Measurements from ENCODE around the gene HS3ST2. TPM values are rescaled to one million over a fixed set of nuclear protein-coding genes. Genes with fewer than 3 reads are reported as not detected.

The HS3ST2 gene
- total RNA-seq, 1 donor from 2014 or later, result not detected

DNA sequence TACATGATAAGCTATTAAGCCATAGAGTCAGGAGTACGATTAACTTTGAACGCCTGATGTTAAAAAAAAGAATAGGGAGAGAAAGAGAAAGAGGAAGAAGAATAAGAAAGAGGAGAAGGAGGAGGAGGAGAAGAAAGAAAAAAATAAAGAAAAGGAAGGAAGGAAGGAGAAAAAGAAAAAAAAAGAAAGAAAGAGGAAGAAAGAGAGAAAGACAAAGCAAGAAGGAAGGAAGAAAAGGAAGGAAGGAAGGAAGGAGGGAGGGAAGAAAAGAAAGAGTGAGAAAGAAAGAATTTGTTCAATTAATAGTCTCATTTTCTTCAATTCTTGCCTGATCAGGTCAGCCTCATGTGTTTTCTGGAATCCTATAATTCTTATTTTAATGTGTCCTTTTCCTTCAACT lies 33.7 kb downstream of the HS3ST2 start:
- Mint-ChIP-seq H3K4me3 (ENCODE audit: unreplicated experiment) (no peak overlapping the region), H3K4me1 (ENCODE audit: low read depth) (no peaks in the 10 kb centered on the region), H3K27me3 (ENCODE audit: low read depth) (peaks cover 2% of the 10 kb centered on the region)

DNA sequence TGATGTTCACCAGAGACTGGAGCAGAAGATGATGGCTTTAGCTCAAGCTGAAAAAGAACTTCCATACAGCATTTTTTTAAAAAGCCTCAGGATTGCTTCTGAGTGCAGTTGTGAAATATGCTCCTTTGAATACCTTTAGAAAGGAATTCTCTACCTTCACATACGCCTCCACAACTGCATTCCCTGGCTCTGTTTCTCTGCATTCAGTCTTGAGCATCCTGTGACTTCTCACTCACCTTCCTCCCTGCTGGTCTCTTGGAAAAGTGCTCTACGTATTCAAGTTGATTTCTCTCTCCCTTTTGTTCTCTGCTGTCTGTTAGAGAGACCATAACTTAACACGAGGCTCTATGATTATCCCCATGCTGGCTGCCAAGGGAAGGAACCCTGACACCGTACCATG lies 34.5 kb downstream of the HS3ST2 start:
- Mint-ChIP-seq H3K4me3 (ENCODE audit: unreplicated experiment) (no peak overlapping the region), H3K27ac (ENCODE audit: unreplicated experiment) (no peak overlapping the region), H3K36me3 (ENCODE audit: low read depth) (no peaks in the 10 kb centered on the region), H3K27me3 (ENCODE audit: low read depth) (peaks cover 2% of the 10 kb centered on the region), H3K9me3 (ENCODE audit: low read depth) (no peaks in the 10 kb centered on the region), H3K4me1 (ENCODE audit: low read depth) (no peaks in the 10 kb centered on the region)
- TF ChIP-seq, protein P1, sequence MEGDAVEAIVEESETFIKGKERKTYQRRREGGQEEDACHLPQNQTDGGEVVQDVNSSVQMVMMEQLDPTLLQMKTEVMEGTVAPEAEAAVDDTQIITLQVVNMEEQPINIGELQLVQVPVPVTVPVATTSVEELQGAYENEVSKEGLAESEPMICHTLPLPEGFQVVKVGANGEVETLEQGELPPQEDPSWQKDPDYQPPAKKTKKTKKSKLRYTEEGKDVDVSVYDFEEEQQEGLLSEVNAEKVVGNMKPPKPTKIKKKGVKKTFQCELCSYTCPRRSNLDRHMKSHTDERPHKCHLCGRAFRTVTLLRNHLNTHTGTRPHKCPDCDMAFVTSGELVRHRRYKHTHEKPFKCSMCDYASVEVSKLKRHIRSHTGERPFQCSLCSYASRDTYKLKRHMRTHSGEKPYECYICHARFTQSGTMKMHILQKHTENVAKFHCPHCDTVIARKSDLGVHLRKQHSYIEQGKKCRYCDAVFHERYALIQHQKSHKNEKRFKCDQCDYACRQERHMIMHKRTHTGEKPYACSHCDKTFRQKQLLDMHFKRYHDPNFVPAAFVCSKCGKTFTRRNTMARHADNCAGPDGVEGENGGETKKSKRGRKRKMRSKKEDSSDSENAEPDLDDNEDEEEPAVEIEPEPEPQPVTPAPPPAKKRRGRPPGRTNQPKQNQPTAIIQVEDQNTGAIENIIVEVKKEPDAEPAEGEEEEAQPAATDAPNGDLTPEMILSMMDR (IDR thresholded peaks at IDR 0.05), result no peak
- DNase-seq (ENCODE audit: low spot score), result no peak

More for the DNA sequence above, 33.7 kb downstream of the HS3ST2 start:
- DNase-seq (ENCODE audit: low spot score), result no peak
- H3K27ac Mint-ChIP-seq (ENCODE audit: unreplicated experiment), result no peak overlapping the region
- H3K9me3 Mint-ChIP-seq (ENCODE audit: low read depth), result no peaks in the 10 kb centered on the region
- TF ChIP-seq, protein P1 (IDR thresholded peaks at IDR 0.05), result no peak
- H3K36me3 Mint-ChIP-seq (ENCODE audit: low read depth), result no peaks in the 10 kb centered on the region

DNA sequence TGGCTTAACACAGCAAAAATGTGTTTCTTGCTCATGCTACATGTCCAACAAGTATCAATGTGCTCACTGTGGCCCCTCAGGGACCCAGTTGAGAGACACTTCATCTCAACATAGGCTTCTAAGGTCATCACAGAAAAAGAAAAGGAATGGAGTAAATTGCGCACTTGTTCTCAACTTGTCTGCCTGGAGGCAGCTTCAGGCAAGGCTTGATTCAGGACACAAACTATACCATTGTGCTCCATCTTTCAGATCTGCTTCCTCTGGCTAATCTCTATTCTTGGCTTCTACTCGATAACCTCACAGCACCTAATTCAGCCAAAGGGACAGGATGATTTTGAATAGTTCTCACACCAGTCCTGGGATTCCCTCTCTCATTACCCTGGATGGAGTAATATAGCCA lies 35.6 kb downstream of the HS3ST2 start:
- Mint-ChIP-seq H3K36me3 (ENCODE audit: low read depth) (no peaks in the 10 kb centered on the region), H3K27me3 (ENCODE audit: low read depth) (peaks cover 2% of the 10 kb centered on the region), H3K4me3 (ENCODE audit: unreplicated experiment) (no peak overlapping the region), H3K27ac (ENCODE audit: unreplicated experiment) (no peak overlapping the region), H3K4me1 (ENCODE audit: low read depth) (no peaks in the 10 kb centered on the region), H3K9me3 (ENCODE audit: low read depth) (no peaks in the 10 kb centered on the region)
- TF ChIP-seq, protein P1 (IDR thresholded peaks at IDR 0.05), result no peak
- no peak for DNase-seq (ENCODE audit: low spot score)

DNA sequence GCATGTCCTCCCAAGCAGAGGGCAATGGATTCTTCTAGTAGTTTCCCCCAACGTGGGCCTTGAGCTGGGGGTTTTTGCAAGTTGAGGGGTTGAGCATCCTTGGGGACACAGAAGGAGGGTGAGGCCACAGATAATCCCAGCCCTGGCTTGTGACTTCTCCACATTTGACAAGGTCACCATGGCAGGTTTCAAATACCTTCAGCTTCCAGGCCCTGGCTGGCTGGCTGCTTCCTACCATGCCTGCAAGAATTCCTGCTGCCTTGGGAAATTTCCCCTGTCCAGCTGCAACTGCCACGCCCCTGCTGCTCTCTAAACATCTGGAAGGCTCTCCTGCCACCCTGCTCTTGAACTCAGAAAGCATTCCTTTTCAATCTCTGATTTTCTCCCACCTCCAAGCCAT lies 41.3 kb downstream of the HS3ST2 start:
- no peaks in the 10 kb centered on the region for H3K9me3 Mint-ChIP-seq (ENCODE audit: low read depth)
- H3K4me1 Mint-ChIP-seq (ENCODE audit: low read depth), result no peaks in the 10 kb centered on the region
- H3K27ac Mint-ChIP-seq (ENCODE audit: unreplicated experiment), result no peak overlapping the region
- H3K36me3 Mint-ChIP-seq (ENCODE audit: low read depth), result no peaks in the 10 kb centered on the region
- TF ChIP-seq, protein P1 (IDR thresholded peaks at IDR 0.05), result no peak
- no peaks in the 10 kb centered on the region for H3K27me3 Mint-ChIP-seq (ENCODE audit: low read depth)
- H3K4me3 Mint-ChIP-seq (ENCODE audit: unreplicated experiment), result no peak overlapping the region
- DNase-seq (ENCODE audit: low spot score), result no peak

DNA sequence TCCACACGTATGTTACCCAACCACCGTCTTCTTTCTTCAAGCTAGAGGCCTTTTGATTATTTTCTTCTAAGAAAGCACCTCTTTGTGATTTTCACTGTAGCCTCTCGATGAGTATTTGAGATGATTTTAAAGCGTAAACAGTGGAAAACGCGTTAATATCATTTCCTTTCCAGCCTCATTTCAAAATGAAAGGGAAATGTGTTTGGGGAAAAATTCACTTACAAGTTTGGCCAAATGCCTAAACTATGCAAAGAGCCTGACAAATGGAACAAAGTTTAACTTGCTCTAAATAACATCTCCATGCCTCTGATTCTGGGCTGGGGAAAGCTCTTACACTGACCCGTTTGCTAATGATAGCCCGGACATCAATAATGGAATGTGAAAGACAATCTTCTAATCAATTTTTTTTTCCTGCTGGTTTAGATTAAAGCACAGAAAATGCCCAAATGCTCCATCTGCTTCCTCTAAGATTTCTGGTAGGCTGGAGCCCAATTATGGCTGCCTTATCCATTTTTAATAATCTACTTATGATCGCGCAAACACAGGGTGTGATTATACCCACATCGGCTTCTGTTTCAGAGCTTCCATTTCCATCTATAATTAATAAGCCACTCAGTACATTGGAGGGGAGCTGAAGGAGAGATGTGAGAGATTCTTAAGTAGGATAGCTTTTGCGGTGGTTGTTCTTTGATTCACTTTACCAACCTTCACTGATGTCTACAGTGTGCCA lies 43.5 kb downstream of the HS3ST2 start:
- DNase-seq (ENCODE audit: low spot score), result no peak
- Mint-ChIP-seq H3K4me1 (ENCODE audit: low read depth) (no peaks in the 10 kb centered on the region), H3K9me3 (ENCODE audit: low read depth) (no peaks in the 10 kb centered on the region), H3K27ac (ENCODE audit: unreplicated experiment) (no peak overlapping the region), H3K36me3 (ENCODE audit: low read depth) (no peaks in the 10 kb centered on the region), H3K27me3 (ENCODE audit: low read depth) (peaks cover 2% of the 10 kb centered on the region), H3K4me3 (ENCODE audit: unreplicated experiment) (no peak overlapping the region)
- TF ChIP-seq, protein P1 (IDR thresholded peaks at IDR 0.05), result no peak

Data from chondrocyte (in vitro differentiated cells).